Loucy (cell line): ENCODE data around the gene RHEX.

ENCODE experiments used
- EZH2phosphoT487 ChIP-seq: fragments of 200-600 bp; IDR thresholded peaks from 2 replicates; pipeline ENCODE4 v1.6.1; 2018; ENCODE audit warnings: antibody characterized with exemption, mild to moderate bottlenecking, moderate library complexity, borderline replicate concordance
- TF ChIP-seq, protein P1 (sequence below): fragments of 200-600 bp; sonication (generic); conservative IDR thresholded peaks from 2 replicates; pipeline ENCODE4 v1.5.1; 2014; ENCODE audit warnings: mild to moderate bottlenecking, antibody characterized with exemption, low read length

- TF ChIP-seq, protein P1, sequence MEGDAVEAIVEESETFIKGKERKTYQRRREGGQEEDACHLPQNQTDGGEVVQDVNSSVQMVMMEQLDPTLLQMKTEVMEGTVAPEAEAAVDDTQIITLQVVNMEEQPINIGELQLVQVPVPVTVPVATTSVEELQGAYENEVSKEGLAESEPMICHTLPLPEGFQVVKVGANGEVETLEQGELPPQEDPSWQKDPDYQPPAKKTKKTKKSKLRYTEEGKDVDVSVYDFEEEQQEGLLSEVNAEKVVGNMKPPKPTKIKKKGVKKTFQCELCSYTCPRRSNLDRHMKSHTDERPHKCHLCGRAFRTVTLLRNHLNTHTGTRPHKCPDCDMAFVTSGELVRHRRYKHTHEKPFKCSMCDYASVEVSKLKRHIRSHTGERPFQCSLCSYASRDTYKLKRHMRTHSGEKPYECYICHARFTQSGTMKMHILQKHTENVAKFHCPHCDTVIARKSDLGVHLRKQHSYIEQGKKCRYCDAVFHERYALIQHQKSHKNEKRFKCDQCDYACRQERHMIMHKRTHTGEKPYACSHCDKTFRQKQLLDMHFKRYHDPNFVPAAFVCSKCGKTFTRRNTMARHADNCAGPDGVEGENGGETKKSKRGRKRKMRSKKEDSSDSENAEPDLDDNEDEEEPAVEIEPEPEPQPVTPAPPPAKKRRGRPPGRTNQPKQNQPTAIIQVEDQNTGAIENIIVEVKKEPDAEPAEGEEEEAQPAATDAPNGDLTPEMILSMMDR, result no peak
- TF ChIP-seq EZH2phosphoT487, result no peak
These were observed 12.7 kb downstream of the RHEX start for GRCh38 chr1:206065547-206066145.
